Smooth muscle cell (in vitro differentiated cells): Measurements from ENCODE around the gene PIP4K2B. TPM values are rescaled to one million over a fixed set of nuclear protein-coding genes. Genes with fewer than 3 reads are reported as not detected.
A peak's percentile ranks its signal among the peaks of the same experiment; 100 is the strongest.

Source experiments
- DNase-seq: peaks from one replicate; lab custom pipeline; 2025; ENCODE audit not compliant: unreplicated experiment; lab: John Stamatoyannopoulos, UW
- H2AFZ ChIP-seq: fragments of 200-600 bp; sonication (generic); 2 replicates; pipeline ENCODE4 v1.6.0; 2016; ENCODE audit warnings: antibody characterized with exemption, low read depth, mild to moderate bottlenecking
- H3F3A ChIP-seq: fragments of 200-600 bp; sonication (generic); 2 replicates; pipeline ENCODE4 v1.6.0; 2017; ENCODE audit warnings: antibody characterized with exemption, low read depth
- H3K27ac ChIP-seq: fragments of 200-600 bp; sonication (generic); 2 replicates; pipeline ENCODE4 v1.5.1; 2016; ENCODE audit warnings: low read depth, mild to moderate bottlenecking
- H3K27me3 ChIP-seq: fragments of 200-600 bp; sonication (generic); 2 replicates; pipeline ENCODE4 v1.6.1; 2016; ENCODE audit warnings: low read depth, mild to moderate bottlenecking
- H3K36me3 ChIP-seq: fragments of 200-600 bp; sonication (generic); 2 replicates; pipeline ENCODE4 v1.5.1; 2016; ENCODE audit warnings: low read depth
- H3K4me1 ChIP-seq: fragments of 200-600 bp; sonication (generic); 2 replicates; pipeline ENCODE4 v1.5.1; 2016; ENCODE audit warnings: low read depth
- H3K4me2 ChIP-seq: fragments of 200-600 bp; sonication (generic); 2 replicates; pipeline ENCODE4 v1.6.0; 2016; ENCODE audit warnings: mild to moderate bottlenecking
- H3K4me3 ChIP-seq: fragments of 200-600 bp; sonication (generic); 2 replicates; pipeline ENCODE4 v1.5.1; 2016; ENCODE audit warnings: mild to moderate bottlenecking
- H3K79me2 ChIP-seq: fragments of 200-600 bp; sonication (generic); 2 replicates; pipeline ENCODE4 v1.6.0; 2016; ENCODE audit warnings: low read depth, mild to moderate bottlenecking
- H3K9ac ChIP-seq: fragments of 200-600 bp; sonication (generic); 2 replicates; pipeline ENCODE4 v1.6.0; 2016; ENCODE audit warnings: low read depth
- H3K9me3 ChIP-seq: fragments of 200-600 bp; sonication (generic); replicated peaks from 2 replicates; pipeline ENCODE4 v1.5.1; 2016; ENCODE audit warnings: low read depth
- H4K20me1 ChIP-seq: fragments of 200-600 bp; sonication (generic); 2 replicates; pipeline ENCODE4 v1.6.0; 2016; ENCODE audit warnings: low read depth
- CTCF ChIP-seq: fragments of 200-600 bp; sonication (generic); IDR thresholded peaks from 2 replicates; pipeline ENCODE4 v1.5.1; 2017; ENCODE audit warnings: borderline replicate concordance, mild to moderate bottlenecking, antibody characterized with exemption; ENCODE audit not compliant: insufficient read depth, poor library complexity, severe bottlenecking
- WGBS: methylation state at CpG from one replicate; pipeline ENCODE4 v1.1.7; 2016; ENCODE audit warnings: low lambda C conversion rate; 5-methylcytosine and 5-hydroxymethylcytosine counted together
- polyA plus RNA-seq: library from polyadenylated mRNA; unstranded; fragments of >200 nt; fragmentation: Nextera tagmentation; extraction: Ambion mirVana; gene quantifications from 2 replicates; pipeline ENCODE4 v1.2.1, GENCODE V29; 2016
- total RNA-seq: library from RNA; depleted of rRNA; stranded (reverse); fragments of >200 nt; gene quantifications from 2 replicates; pipeline ENCODE4 v1.2.3, GENCODE V29; 2014

Gene PIP4K2B
- total and polyA plus RNA-seq, 2 experiments from 2014 or later = 11.1 to 31.9 TPM

GRCh38 chr17:38752308-38753070, 46.9 kb downstream of the PIP4K2B start, which contains the start of gene PSMB3:
Gene PSMB3 (plus strand): TSS chr17:38752741. CDS start chr17:38752827, 86 bp downstream.
- H3K79me2 ChIP-seq = peaks cover 26% of the 10 kb centered on the region
- peaks cover 20% of the 10 kb centered on the region for H3K4me1 ChIP-seq
- peak within 1 kb of the TSS; percentile 70 for H3K9ac ChIP-seq
- no peaks in the 10 kb centered on the region for H4K20me1 ChIP-seq
- DNase-seq = peak; percentile 75
- H3K9me3 ChIP-seq = no peaks in the 10 kb centered on the region
- peak within 1 kb of the TSS; percentile 38 for H3K27ac ChIP-seq
- peaks cover 11% of the 10 kb centered on the region for H3F3A ChIP-seq
- peaks cover 6% of the 10 kb centered on the region for H3K27me3 ChIP-seq
- H3K4me3 ChIP-seq = peak within 1 kb of the TSS; percentile 72
- no peak for TF ChIP-seq CTCF
- H3K4me2 ChIP-seq = peak within 1 kb of the TSS; percentile 98
- no peaks in the 10 kb centered on the region for H3K36me3 ChIP-seq
- H2AFZ ChIP-seq = peak within 1 kb of the TSS; percentile 68
- WGBS = under 1% methylated on average over 43 of the region's 44 CpGs

GRCh38 chr17:38751808-38752307, 47.5 kb downstream of the PIP4K2B start:
- no peak for TF ChIP-seq CTCF
- H3K27me3 ChIP-seq = peaks cover 6% of the 10 kb centered on the region
- no peaks in the 10 kb centered on the region for H3K9me3 ChIP-seq
- H3K4me1 ChIP-seq = peaks cover 22% of the 10 kb centered on the region
- DNase-seq = peak; percentile 69
- H3F3A ChIP-seq = peaks cover 11% of the 10 kb centered on the region
- no peaks in the 10 kb centered on the region for H3K36me3 ChIP-seq
- H3K27ac ChIP-seq = peak overlapping the region; percentile 38
- WGBS = 2% methylated on average over 42 of the region's 44 CpGs
- H3K9ac ChIP-seq = no peak overlapping the region
- H4K20me1 ChIP-seq = peaks cover 5% of the 10 kb centered on the region
- H3K4me3 ChIP-seq = peak overlapping the region; percentile 72
- H3K79me2 ChIP-seq = peaks cover 32% of the 10 kb centered on the region
- H3K4me2 ChIP-seq = peak overlapping the region; percentile 98
- peak overlapping the region; percentile 68 for H2AFZ ChIP-seq

GRCh38 chr17:38751144-38751807, 48.1 kb downstream of the PIP4K2B start:
- peak overlapping the region; percentile 72 for H3K4me3 ChIP-seq
- H3K4me1 ChIP-seq = peaks cover 27% of the 10 kb centered on the region
- peaks cover 6% of the 10 kb centered on the region for H3K27me3 ChIP-seq
- H3K27ac ChIP-seq = no peak overlapping the region
- H3K9ac ChIP-seq = no peak overlapping the region
- no peak for DNase-seq
- H2AFZ ChIP-seq = peak overlapping the region; percentile 64
- TF ChIP-seq CTCF = no peak
- peaks cover 38% of the 10 kb centered on the region for H3K79me2 ChIP-seq
- H3F3A ChIP-seq = peaks cover 11% of the 10 kb centered on the region
- H4K20me1 ChIP-seq = peaks cover 11% of the 10 kb centered on the region
- H3K36me3 ChIP-seq = no peaks in the 10 kb centered on the region
- WGBS = 3% methylated on average over 10 of the region's 10 CpGs
- peak overlapping the region; percentile 98 for H3K4me2 ChIP-seq
- H3K9me3 ChIP-seq = no peaks in the 10 kb centered on the region
